ENCODE measurements around the gene NCAM1. TPM values are rescaled to one million over a fixed set of nuclear protein-coding genes. Genes with fewer than 3 reads are reported as not detected.

The NCAM1 gene
- polyA plus RNA-seq, 2 of the 4 experiments (the other 2 are of a cell fraction): 0.01 to 0.12 TPM

DNA sequence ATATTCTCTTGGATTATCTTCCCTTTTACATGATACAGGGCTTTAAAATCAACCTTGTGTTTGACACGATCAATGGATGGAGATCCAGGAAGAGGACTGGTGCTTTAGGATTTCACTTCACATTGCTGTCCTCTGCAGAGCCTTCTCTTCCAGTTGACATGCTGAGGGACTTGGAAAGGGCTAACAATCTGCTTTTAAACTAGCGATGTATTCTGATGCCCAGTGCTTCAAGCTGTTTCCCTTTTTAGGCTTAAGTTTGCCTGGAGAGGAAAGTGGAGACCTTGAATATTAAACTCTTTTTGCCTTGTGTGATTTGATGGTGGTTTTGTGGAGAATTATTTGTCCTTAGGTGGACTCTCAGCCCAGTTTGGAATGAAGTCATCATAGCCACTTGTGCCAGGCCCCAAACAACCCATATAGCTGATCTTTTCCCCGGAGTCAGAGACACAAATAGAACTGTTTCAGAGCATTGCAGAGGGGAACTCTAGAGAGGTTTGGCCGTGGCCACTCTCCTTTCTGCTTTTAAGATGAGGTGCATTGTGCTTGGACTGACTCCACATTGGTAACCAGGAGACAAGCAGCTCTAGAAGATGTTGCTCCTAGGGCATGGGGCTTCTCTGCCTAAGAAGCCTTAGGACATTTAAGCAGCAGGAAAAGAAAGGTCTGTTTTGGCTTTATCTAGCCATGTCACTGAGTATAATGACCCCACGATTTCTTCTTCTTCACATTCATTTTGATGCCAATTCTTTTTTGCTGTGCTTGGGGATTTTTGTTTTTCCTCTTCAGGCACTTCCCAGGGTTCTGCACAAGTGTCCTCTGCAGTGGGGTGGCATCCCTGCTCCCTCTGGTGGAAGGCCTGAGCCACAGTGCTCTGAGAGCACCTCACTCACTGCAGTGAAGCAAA, 152.8 kb downstream of the NCAM1 start:
- ChIA-PET CTCF (interaction anchor here (0.6 to 1.5 kb wide), 9 partner anchors 10 to 894 kb away, joined by 3 to 10 read pairs (median 3); no protein-coding TSS in a partner anchor), POLR2A (no interaction called here)
- no peak overlapping the region for H3K4me3 ChIP-seq
- 8% methylated on average over 5 of the region's 5 CpGs for WGBS (ENCODE audit: missing lambda C conversion rate)
- peak; percentile 97; a peak in 5 of 6 replicates for ATAC-seq
- H3K27ac ChIP-seq: no peak overlapping the region
- no peak for FAIRE-seq
- TF ChIP-seq, protein P1, sequence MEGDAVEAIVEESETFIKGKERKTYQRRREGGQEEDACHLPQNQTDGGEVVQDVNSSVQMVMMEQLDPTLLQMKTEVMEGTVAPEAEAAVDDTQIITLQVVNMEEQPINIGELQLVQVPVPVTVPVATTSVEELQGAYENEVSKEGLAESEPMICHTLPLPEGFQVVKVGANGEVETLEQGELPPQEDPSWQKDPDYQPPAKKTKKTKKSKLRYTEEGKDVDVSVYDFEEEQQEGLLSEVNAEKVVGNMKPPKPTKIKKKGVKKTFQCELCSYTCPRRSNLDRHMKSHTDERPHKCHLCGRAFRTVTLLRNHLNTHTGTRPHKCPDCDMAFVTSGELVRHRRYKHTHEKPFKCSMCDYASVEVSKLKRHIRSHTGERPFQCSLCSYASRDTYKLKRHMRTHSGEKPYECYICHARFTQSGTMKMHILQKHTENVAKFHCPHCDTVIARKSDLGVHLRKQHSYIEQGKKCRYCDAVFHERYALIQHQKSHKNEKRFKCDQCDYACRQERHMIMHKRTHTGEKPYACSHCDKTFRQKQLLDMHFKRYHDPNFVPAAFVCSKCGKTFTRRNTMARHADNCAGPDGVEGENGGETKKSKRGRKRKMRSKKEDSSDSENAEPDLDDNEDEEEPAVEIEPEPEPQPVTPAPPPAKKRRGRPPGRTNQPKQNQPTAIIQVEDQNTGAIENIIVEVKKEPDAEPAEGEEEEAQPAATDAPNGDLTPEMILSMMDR (IDR thresholded peaks at IDR 0.05): peak; percentile 41; the same call in 1 of the 3 replicates
- no peak for TF ChIP-seq FOSB (CRISPR knock-in tag; IDR thresholded peaks at IDR 0.05)
- TF ChIP-seq TFCP2L1 (CRISPR knock-in tag; IDR thresholded peaks at IDR 0.05): no peak
- peak; percentile 49; the same call in 2 of the 3 replicates for TF ChIP-seq SMC3 (IDR thresholded peaks at IDR 0.05)
- TF ChIP-seq RAD21 (conservative IDR thresholded peaks at IDR 0.05 in 1 of 2, IDR thresholded peaks at IDR 0.05 in 1 of 2): peak; percentile 44 to 54
- no peaks in the 10 kb centered on the region for H3K9me3 ChIP-seq
- no peak overlapping the region for H3K4me2 ChIP-seq
- H3K4me1 ChIP-seq: no peaks in the 10 kb centered on the region
- peak in 1 of 2 experiments; percentile 33 for DNase-seq (ENCODE audit: low read depth in 1 of 2, low spot score in 1 of 2)

DNA sequence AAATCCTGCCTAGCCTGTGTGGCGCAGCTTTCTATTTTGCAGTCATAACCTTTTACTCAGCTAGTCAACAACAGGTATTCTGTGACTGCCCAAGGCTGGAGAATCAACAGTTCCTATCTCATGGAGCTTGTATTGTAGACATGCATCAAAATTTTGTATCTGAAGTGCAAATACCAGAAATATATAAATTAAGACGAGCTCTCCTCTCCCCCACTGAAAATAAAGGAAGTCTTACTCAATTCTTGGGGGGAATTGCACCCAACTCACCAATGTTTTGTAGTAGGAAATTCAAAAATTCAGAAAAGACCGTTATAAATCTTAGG, 153.4 kb downstream of the NCAM1 start:
- TF ChIP-seq HOXB13 (CRISPR knock-in tag; IDR thresholded peaks at IDR 0.05; ENCODE audit: low read depth) (no peak), CBX2 (IDR thresholded peaks at IDR 0.05; ENCODE audit: borderline replicate concordance, low read depth) (no peak), RFX5 (IDR thresholded peaks at IDR 0.05) (no peak), KDM5A (IDR thresholded peaks at IDR 0.05) (no peak), ZC3H11A (IDR thresholded peaks at IDR 0.05) (no peak), KDM1A (IDR thresholded peaks at IDR 0.05; ENCODE audit: low read depth) (no peak), JUNB (IDR thresholded peaks at IDR 0.05) (no peak), FOXS1 (CRISPR knock-in tag; IDR thresholded peaks at IDR 0.05) (no peak), BHLHE40 (IDR thresholded peaks at IDR 0.05; ENCODE audit: low read depth, low read length) (no peak), RARB (CRISPR knock-in tag; IDR thresholded peaks at IDR 0.05) (no peak), MAFK (IDR thresholded peaks at IDR 0.05; ENCODE audit: partially characterized antibody) (no peak), FOSB (CRISPR knock-in tag; IDR thresholded peaks at IDR 0.05) (no peak), HEYL (CRISPR knock-in tag; IDR thresholded peaks at IDR 0.05) (no peak), CBX8 (IDR thresholded peaks at IDR 0.05) (no peak), POLR2AphosphoS2 (conservative IDR thresholded peaks at IDR 0.05; ENCODE audit: low read length) (no peak), NR3C1 (IDR thresholded peaks at IDR 0.05) (no peak)
- TF ChIP-seq, protein P1 (IDR thresholded peaks at IDR 0.05): no peak
- Histone ChIP-seq H3K4me1 (no peaks in the 10 kb centered on the region), H3K27ac (no peak overlapping the region), H3K4me3 (no peak overlapping the region), H3K4me2 (no peak overlapping the region), H3K9me3 (no peaks in the 10 kb centered on the region)
- DNase-seq (ENCODE audit: low read depth in 1 of 2, low spot score in 1 of 2) (no peak), ATAC-seq (no peak), FAIRE-seq (no peak)
- 12% methylated on average over 2 of the region's 3 CpGs for WGBS (ENCODE audit: missing lambda C conversion rate)
- ChIA-PET POLR2A (no interaction called here), CTCF (interaction anchor here (0.8 to 1.5 kb wide), 7 partner anchors 9 to 895 kb away, joined by 3 to 10 read pairs (median 3); no protein-coding TSS in a partner anchor)

DNA sequence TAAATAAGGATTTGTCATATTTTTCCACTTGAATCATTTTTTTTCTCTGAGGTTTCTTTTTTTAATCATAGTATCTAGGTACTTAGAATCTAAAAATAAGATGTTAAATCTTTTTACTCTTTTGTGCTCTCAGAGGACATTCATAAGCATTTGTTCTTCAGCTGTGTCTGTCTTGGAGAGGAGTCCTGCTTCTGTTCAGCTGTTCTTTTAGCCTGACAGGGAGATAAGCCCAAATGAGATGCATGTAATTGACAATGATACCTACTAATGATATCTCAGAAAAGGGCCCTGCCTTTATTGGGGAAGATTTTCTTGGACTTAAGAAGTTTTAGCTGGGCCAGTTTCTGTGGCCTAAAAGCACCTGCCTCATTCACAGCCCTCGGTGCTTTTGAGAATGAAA, 156.9 kb downstream of the NCAM1 start:
- ChIA-PET CTCF (no interaction called here), POLR2A (no interaction called here)
- TF ChIP-seq CBX8 (IDR thresholded peaks at IDR 0.05): no peak
- no peak for TF ChIP-seq CEBPB (IDR thresholded peaks at IDR 0.05)
- TF ChIP-seq, protein P1 (IDR thresholded peaks at IDR 0.05): no peak
- Histone ChIP-seq H3K9me3 (no peaks in the 10 kb centered on the region), H3K4me1 (no peaks in the 10 kb centered on the region), H3K4me3 (no peak overlapping the region), H3K4me2 (no peak overlapping the region), H3K27ac (no peak overlapping the region)
- WGBS (ENCODE audit: missing lambda C conversion rate): 12% methylated on average over 1 of the region's 1 CpG
- DNase-seq (ENCODE audit: low read depth in 1 of 2, low spot score in 1 of 2) (no peak), FAIRE-seq (no peak), ATAC-seq (no peak)

Measured in A549 (cell line).